Fibroblast of lung (primary cell): Measurements from ENCODE around the gene SH3BP4. TPM values are rescaled to one million over a fixed set of nuclear protein-coding genes. Genes with fewer than 3 reads are reported as not detected.

Experiments used
- DNase-seq, 2 donors: peaks; one replicate each; pipeline versions ENCODE4 v3.0.0 to v3.0.0-alpha.2; 2010; ENCODE audit warnings: low read depth in 2 of 2
- H2AFZ ChIP-seq: 2 replicates; pipeline ENCODE4 v1.5.1; 2012; ENCODE audit warnings: low read length, control low read depth, inconsistent platforms
- H3K27ac ChIP-seq: 2 replicates; pipeline ENCODE4 v1.5.1; 2011; ENCODE audit warnings: low read length, control low read depth; ENCODE audit not compliant: insufficient read depth
- H3K27me3 ChIP-seq: 2 replicates; pipeline ENCODE4 v1.5.1; 2011; ENCODE audit warnings: mild to moderate bottlenecking, low read length; ENCODE audit not compliant: control insufficient read depth, insufficient read depth
- H3K36me3 ChIP-seq: 2 replicates; pipeline ENCODE4 v1.5.1; 2011; ENCODE audit warnings: low read length; ENCODE audit not compliant: control insufficient read depth, insufficient read depth
- H3K4me1 ChIP-seq: 2 replicates; pipeline ENCODE4 v1.5.1; 2011; ENCODE audit warnings: low read length; ENCODE audit not compliant: control insufficient read depth, insufficient read depth; ENCODE audit errors: extremely low read depth
- H3K4me2 ChIP-seq: 2 replicates; pipeline ENCODE4 v1.5.1; 2011; ENCODE audit warnings: low read length, control low read depth; ENCODE audit not compliant: insufficient read depth; ENCODE audit errors: extremely low read depth
- H3K4me3 ChIP-seq, 4 experiments: fragments of 200-600 bp in 1 of 4; sonication (generic) in 1 of 4; replicated peaks in 1 of 4; 2 replicates each; pipeline ENCODE4 v1.5.1; 2011 to 2016; ENCODE audit warnings: low read length in 4 of 4, low read depth in 3 of 4, mild to moderate bottlenecking in 3 of 4, control low read depth in 2 of 4, inconsistent platforms in 1 of 4, mixed read lengths in 1 of 4; ENCODE audit not compliant: insufficient read depth in 1 of 4; ENCODE audit errors: control extremely low read depth in 1 of 4
- H3K79me2 ChIP-seq: 2 replicates; pipeline ENCODE4 v1.5.1; 2012; ENCODE audit warnings: mild to moderate bottlenecking, low read length, inconsistent platforms; ENCODE audit not compliant: control insufficient read depth, insufficient read depth
- H3K9ac ChIP-seq: 2 replicates; pipeline ENCODE4 v1.5.1; 2011; ENCODE audit warnings: mild to moderate bottlenecking, low read length, control low read depth; ENCODE audit not compliant: insufficient read depth
- H3K9me3 ChIP-seq: 2 replicates; pipeline ENCODE4 v1.5.1; 2012; ENCODE audit warnings: low read depth, low read length; ENCODE audit not compliant: control insufficient read depth, insufficient read depth
- H4K20me1 ChIP-seq: 2 replicates; pipeline ENCODE4 v1.5.1; 2011; ENCODE audit warnings: low read length; ENCODE audit not compliant: control insufficient read depth, insufficient read depth; ENCODE audit errors: extremely low read depth
- CTCF ChIP-seq, 2 donors: IDR thresholded peaks in 1 of 2; conservative IDR thresholded peaks in 1 of 2; 1 replicate in 1 of 2; 2 replicates in 1 of 2; pipeline ENCODE4 v1.5.1; 2011 to 2012; ENCODE audit warnings: low read length in 2 of 2, control low read depth in 1 of 2, inconsistent platforms in 1 of 2, low read depth in 1 of 2, mild to moderate bottlenecking in 1 of 2
- EZH2 ChIP-seq: IDR thresholded peaks from 2 replicates; pipeline ENCODE4 v1.5.1; 2012; ENCODE audit warnings: low read length, control low read depth, mild to moderate bottlenecking; ENCODE audit errors: missing control alignments
- polyA plus RNA-seq, 2 donors: library from polyadenylated mRNA; depleted of rRNA in 1 of 2; stranded (reverse) in 1 of 2; unstranded in 1 of 2; fragments of >200 nt; gene quantifications; 2 replicates each; pipeline ENCODE4 v1.2.1, GENCODE V29; 2011 to 2012; ENCODE audit warnings: missing spikeins in 1 of 2
- total RNA-seq: library from RNA; depleted of rRNA; stranded (reverse); fragments of >200 nt; gene quantifications from 2 replicates; pipeline ENCODE4 v1.2.1, GENCODE V29; 2014

SH3BP4 gene
- total and polyA plus RNA-seq, 2 donors (not counting 1 experiment from before 2014, with no cell fraction given) = 74.8 to 86.6 TPM

DNA sequence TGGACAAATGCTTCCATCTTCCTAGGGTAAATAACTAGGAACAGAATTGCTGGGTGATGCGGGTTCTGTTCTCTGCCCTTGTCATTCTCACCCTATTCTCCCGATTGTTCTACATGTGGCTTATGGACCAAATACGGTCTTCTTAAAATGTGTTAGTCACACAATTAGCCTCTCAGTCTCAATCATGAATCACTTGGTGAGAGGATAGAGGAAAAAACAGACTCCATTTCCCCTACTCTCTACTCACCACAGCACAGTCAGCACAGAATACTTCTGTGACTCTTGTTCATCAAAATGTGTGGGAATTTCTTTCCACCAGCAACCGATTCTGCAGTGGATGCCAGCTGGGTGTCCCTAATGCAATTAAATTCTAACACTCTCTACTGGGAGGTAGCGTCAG lies 125.2 kb downstream of the SH3BP4 start:
- Histone ChIP-seq H2AFZ (no peak overlapping the region), H4K20me1 (no peaks in the 10 kb centered on the region), H3K79me2 (no peaks in the 10 kb centered on the region), H3K9me3 (no peaks in the 10 kb centered on the region), H3K36me3 (no peaks in the 10 kb centered on the region), H3K4me2 (no peak overlapping the region), H3K9ac (no peak overlapping the region), H3K4me3 (no peak overlapping the region), H3K27ac (no peak overlapping the region), H3K4me1 (no peaks in the 10 kb centered on the region), H3K27me3 (no peaks in the 10 kb centered on the region)
- DNase-seq = peak in 1 of 2 donors; percentile 65
- no peak for TF ChIP-seq CTCF (conservative IDR thresholded peaks at IDR 0.05 in 1 of 2, IDR thresholded peaks at IDR 0.05 in 1 of 2; ENCODE audit: low read depth in 1 of 2, low read length in 2 of 2)

DNA sequence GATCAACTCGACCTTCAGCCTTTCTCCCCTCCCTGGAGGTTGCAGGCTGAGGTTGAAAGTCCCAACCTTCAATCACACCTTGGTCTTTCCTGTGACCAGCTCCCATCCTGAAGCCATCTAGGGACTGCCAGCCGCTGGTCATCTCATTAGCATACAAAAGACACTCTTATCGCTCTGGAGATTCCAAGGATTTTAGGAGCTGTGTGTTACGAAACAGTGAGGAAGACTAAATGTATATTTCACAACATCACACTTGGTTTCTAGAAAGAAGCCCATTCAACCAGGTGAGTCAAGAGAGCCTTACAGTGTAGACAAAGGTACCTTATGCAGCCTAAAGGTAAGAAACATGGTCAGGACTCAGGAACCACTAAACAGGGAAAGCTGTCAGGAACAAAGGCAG lies 126.4 kb downstream of the SH3BP4 start:
- Histone ChIP-seq H2AFZ (no peak overlapping the region), H3K9ac (no peak overlapping the region), H3K9me3 (no peaks in the 10 kb centered on the region), H4K20me1 (no peaks in the 10 kb centered on the region), H3K4me3 (no peak overlapping the region), H3K27ac (no peak overlapping the region), H3K4me2 (no peak overlapping the region), H3K79me2 (no peaks in the 10 kb centered on the region), H3K27me3 (no peaks in the 10 kb centered on the region), H3K4me1 (no peaks in the 10 kb centered on the region), H3K36me3 (no peaks in the 10 kb centered on the region)
- DNase-seq = no peak
- TF ChIP-seq CTCF (conservative IDR thresholded peaks at IDR 0.05 in 1 of 2, IDR thresholded peaks at IDR 0.05 in 1 of 2; ENCODE audit: low read depth in 1 of 2, low read length in 2 of 2) = no peak
- no peak for TF ChIP-seq EZH2

GRCh38 chr2:235078914-235079472 lies 127.2 kb downstream of the SH3BP4 start:
- no peaks in the 10 kb centered on the region for H3K27me3 ChIP-seq
- no peak overlapping the region for H3K4me3 ChIP-seq
- TF ChIP-seq EZH2 = no peak
- TF ChIP-seq CTCF (conservative IDR thresholded peaks at IDR 0.05 in 1 of 2, IDR thresholded peaks at IDR 0.05 in 1 of 2; ENCODE audit: low read depth in 1 of 2, low read length in 2 of 2) = no peak
- H3K79me2 ChIP-seq = no peaks in the 10 kb centered on the region
- no peaks in the 10 kb centered on the region for H3K4me1 ChIP-seq
- DNase-seq = no peak
- H3K4me2 ChIP-seq = no peak overlapping the region
- H2AFZ ChIP-seq = no peak overlapping the region
- H3K27ac ChIP-seq = no peak overlapping the region
- H3K9me3 ChIP-seq = no peaks in the 10 kb centered on the region
- H3K36me3 ChIP-seq = no peaks in the 10 kb centered on the region
- no peak overlapping the region for H3K9ac ChIP-seq
- H4K20me1 ChIP-seq = no peaks in the 10 kb centered on the region
